ENCODE measurements around the gene SCNN1G.
"Not testable (repeated sequence)": the region's sequence is repeated elsewhere in the genome, so short reads cannot be mapped to it uniquely, and the experiment has no call there.

Gene SCNN1G

DNA sequence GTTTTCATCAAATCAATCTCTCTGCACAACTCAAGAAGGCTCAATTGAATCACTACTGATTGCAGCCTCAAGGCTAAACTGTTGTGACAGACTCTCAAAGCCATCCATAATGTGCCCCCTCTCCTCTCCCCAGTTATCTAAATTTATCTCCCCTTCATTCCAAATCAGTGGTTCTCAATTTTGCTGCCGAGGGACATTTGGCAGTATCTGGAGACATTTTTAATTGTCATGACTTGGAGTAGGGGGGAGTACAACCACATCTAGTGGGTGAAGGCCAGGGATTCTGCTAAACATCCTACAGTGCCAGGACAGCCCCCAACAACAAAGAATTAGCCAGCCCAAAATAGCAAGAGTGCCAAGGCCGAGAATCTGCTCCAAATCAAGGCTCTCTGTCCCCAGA lies 42.4 kb upstream of the SCNN1G start:
- H3K4me3 ChIP-seq (ENCODE audit: low read depth, low read length) = no peak overlapping the region
- DNase-seq (ENCODE audit: low read depth) = no peak
- TF ChIP-seq CTCF (IDR thresholded peaks at IDR 0.05; ENCODE audit: low read depth, low read length, missing control alignments) = no peak
- in situ Hi-C loops (cut with HindIII; ENCODE audit: low sequenced_read_pairs) = no loop called here

- in situ Hi-C loops (cut with HindIII; ENCODE audit: low sequenced_read_pairs) = no loop called here
- TF ChIP-seq CTCF (IDR thresholded peaks at IDR 0.05; ENCODE audit: low read depth, low read length, missing control alignments) = no peak
- no peak overlapping the region for H3K4me3 ChIP-seq (ENCODE audit: low read depth, low read length)
- DNase-seq (ENCODE audit: low read depth) = no peak
Observed at GRCh38 chr16:23141033-23141432, 41.5 kb upstream of the SCNN1G start.

DNA sequence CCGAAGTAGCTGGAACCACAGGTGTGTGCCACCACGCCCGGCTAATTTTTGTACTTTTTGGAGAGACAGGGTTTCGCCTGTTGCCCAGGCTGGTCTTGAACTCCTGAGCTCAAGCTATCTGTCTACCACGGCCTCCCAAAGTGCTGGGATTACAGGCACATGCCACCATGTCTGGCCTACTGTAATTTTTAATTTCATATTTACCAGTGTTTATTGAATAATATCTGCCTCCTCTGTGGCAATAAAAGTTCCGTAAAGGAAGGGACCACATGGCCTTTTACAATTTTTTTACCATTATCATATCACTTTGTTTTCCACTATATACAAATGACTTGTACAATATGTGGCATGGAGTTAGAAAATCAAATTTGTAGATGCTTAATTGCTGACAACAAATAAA lies 41.0 kb upstream of the SCNN1G start:
- no peak for TF ChIP-seq CTCF (IDR thresholded peaks at IDR 0.05; ENCODE audit: low read depth, low read length, missing control alignments)
- H3K4me3 ChIP-seq (ENCODE audit: low read depth, low read length) = no peak overlapping the region
- no peak for DNase-seq (ENCODE audit: low read depth)
- in situ Hi-C loops (cut with HindIII; ENCODE audit: low sequenced_read_pairs) = no loop called here

- TF ChIP-seq CTCF (IDR thresholded peaks at IDR 0.05; ENCODE audit: low read depth, low read length, missing control alignments) = no peak
- H3K4me3 ChIP-seq (ENCODE audit: low read depth, low read length) = no peak overlapping the region
- in situ Hi-C loops (cut with HindIII; ENCODE audit: low sequenced_read_pairs) = no loop called here
- no peak for DNase-seq (ENCODE audit: low read depth)
Observed at GRCh38 chr16:23141959-23142740, 40.4 kb upstream of the SCNN1G start.

DNA sequence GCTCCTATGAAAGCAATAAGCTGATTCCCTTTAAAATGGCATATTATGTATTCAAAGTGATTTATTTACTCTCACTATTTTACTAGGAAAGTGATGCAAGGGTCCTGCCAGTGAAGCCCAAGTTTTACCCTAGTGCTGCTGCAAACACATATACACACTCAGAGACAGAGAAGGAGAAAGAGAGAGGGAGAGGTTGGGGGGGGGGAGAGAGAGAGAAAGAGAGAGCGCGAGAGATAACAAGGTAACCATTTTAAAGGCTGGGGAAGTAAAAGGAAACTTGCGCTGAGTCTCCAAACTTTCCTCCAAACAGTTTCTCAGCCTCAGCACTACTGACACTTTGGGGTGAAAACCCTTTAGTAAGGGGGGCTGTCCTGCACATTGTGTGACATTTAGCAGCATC lies 39.2 kb upstream of the SCNN1G start:
- in situ Hi-C loops (cut with HindIII; ENCODE audit: low sequenced_read_pairs) = no loop called here
- DNase-seq (ENCODE audit: low read depth) = no peak
- TF ChIP-seq CTCF (IDR thresholded peaks at IDR 0.05; ENCODE audit: low read depth, low read length, missing control alignments) = no peak
- H3K4me3 ChIP-seq (ENCODE audit: low read depth, low read length) = no peak overlapping the region

- DNase-seq (ENCODE audit: low read depth); H3K4me3 ChIP-seq (ENCODE audit: low read depth, low read length); in situ Hi-C loops (cut with HindIII; ENCODE audit: low sequenced_read_pairs): not testable (repeated sequence)
Observed at GRCh38 chr16:23144393-23144792, 38.2 kb upstream of the SCNN1G start.

GRCh38 chr16:23145186-23145585 lies 37.4 kb upstream of the SCNN1G start:
- TF ChIP-seq CTCF (IDR thresholded peaks at IDR 0.05; ENCODE audit: low read depth, low read length, missing control alignments) = no peak
- in situ Hi-C loops (cut with HindIII; ENCODE audit: low sequenced_read_pairs) = no loop called here
- no peak overlapping the region for H3K4me3 ChIP-seq (ENCODE audit: low read depth, low read length)
- DNase-seq (ENCODE audit: low read depth) = no peak
